CD4-positive, alpha-beta T cell treated with Interleukin-6 at 100 ng/mL for 8 hours (primary cell): ENCODE measurements around the gene FDXR.
A peak's percentile ranks its signal among the peaks of the same experiment; 100 is the strongest.

ENCODE experiments used
- DNase-seq: peaks from one replicate; pipeline ENCODE4 v3.0.0-alpha.2; 2020; ENCODE audit warnings: mixed read lengths, low spot score

Gene FDXR

DNA sequence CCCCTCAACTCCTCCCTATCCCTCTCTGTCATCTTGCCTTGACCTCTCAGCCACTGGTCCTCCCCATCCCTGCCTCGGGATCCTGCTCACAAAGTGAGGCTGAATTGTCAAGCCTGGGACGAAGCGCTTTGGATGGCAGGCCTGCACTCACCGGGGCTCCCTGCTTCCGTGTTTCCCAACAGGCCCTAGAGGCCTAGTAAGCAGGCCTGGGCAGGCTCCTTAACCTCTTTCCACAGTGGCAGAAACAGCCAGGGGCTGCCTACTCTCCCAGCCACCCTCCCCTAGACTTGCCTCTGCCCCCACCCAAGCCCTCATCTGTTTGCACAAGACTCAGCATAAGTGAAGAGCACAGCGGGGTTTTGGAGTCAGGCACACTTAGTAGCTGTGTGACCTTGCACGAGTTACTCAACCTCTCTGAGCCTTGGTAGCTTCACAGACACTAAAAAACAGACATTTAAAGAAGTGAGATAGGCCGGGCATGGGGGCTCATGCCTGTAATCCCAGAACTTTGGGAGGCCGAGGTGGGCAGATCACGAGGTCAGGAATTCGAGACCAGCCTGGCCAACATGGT, 25.7 kb upstream of the FDXR start:
- no peak for DNase-seq

DNA sequence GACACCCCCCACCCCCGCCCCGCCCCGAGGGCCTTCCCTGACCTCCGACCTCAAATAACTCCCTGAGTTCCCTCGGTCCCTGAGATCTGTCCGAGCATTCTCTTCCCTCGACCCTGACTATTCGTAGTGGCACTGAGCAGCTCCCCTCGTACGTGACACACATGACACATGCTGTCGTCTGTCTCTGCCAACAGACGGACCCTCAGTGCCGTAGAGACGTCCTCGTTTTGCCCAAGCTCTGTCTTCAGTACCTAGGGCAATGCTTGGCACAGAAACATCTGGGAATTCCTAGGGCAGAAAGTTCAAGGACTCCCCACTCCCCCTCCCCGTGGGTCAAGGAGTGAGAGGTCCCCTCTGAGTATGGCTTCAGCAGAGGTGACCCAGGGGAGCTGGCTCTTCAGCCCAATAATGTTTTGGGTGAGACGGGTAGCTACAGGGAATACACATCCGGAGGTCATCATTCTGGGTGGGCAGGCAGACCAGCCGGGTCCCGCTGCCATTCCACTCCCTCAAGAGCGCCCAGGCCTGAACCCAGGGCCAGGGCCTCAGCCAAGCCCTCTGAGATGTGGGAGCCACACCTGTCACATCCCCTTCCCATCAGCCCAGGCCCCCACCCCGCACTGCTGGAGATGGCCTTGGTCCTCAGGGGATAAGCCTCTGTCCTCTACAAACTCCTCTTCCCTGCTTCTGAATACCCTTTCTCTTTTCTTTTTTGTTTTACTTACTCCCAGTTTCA, 21.3 kb upstream of the FDXR start:
- no peak for DNase-seq

DNA sequence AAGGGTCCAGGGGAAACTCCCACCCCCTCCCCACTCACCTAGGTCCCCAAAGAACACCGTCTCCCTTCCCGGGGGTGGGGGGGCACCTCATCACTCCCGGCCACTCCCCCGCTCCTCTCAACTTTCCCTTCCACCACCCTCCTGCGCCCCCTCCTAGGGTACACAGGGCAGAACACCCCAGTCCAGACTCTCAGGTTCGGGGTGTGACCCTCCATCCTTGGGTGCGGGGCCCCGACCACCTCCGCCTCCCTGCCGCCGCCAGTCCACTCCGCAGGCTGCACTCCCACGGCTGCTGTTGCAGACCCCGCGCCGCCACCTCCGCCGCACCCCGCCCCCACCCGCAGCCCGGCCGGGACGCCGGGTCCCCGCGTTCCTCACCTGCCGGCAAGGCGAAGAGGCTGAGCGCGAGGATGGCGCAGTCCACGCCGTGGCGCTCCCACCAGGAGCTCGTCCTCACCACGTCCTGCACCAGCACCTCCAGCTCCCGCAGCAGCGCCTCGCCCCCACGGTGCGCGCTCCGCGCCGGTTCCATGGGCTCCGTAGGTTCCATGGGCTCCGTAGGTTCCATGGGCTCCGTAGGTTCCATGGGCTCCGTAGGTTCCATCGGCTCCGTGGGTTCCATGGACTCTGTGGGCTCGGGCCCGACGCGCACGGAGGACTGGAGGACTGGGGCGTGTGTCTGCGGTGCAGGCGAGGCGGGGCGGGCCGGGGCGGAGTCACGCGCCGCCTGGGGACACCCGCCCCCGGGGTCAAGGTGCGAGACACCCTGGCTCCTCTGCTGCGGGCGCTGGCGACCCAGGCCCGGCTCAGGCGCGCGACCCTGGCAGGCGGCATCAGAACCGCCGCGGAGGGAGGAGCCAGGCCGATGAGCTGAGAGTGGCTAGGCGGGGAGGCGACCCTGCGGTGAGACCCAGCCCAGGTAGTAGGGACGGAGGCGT, 20.4 kb upstream of the FDXR start, which contains the start of gene FADS6:
Gene FADS6 (minus strand): TSS at position 660 of the 938 bp plus-strand sequence. CDS start 38 bp downstream, at position 622.
- no peak for DNase-seq

DNA sequence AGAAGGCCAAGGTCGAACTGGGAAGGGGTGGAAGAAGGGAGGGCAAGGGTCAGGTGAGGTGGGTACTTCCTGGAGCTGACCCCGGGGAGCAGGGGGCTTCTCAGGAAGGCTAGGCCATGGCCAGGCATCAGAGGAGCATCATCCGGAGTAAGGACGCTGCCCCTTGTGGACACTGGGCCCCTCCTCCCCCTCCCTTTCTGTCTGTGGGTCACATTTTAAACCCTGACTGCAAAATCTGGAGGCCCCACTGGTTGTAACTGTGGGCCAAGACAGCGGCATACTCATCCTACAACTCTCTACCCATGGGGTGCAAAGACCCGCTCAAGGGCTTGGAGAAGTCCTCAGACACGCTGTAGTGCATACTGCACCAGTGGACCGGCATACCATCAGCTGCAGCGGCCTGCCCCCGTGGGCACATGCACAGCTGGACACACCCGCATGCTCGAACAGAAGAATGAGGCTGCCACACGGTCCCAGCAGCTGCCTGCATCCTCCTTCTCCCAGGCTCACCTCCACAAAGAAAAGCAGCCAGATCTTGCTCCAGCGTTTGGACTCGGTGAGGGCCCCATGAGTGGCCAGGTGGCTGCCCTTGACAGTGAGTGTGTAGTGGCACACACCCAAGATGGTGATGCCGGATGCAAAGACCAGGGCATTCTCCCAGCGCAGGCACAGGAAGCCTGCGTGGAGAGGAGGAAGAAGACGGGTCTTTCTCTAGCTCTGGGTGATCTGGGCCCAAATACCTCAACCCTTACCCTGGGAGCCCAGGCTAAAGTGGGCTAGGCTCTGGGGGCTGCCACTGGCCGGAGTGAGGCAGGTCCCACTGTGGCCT, 19.4 kb upstream of the FDXR start:
- no peak for DNase-seq

DNA sequence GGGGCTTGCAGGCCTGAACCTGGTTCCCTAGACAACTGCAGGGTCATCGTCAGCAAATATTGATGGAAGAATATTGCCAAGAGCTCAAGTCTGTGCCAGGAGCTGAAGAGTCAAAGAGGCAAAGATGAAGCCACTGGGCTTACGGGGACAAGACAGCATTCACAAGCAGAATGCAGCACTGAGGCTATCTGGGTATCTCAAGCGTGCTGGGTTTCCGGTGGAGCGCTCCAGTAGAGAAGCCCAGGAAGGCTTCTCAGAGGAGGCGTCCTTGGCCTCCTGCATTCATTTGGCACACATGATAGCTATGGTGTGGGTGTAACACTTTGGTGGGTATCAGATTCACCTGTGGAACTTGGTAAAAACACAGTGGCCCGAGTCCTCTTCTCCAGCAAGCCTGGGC, 17.8 kb upstream of the FDXR start:
- no peak for DNase-seq

DNA sequence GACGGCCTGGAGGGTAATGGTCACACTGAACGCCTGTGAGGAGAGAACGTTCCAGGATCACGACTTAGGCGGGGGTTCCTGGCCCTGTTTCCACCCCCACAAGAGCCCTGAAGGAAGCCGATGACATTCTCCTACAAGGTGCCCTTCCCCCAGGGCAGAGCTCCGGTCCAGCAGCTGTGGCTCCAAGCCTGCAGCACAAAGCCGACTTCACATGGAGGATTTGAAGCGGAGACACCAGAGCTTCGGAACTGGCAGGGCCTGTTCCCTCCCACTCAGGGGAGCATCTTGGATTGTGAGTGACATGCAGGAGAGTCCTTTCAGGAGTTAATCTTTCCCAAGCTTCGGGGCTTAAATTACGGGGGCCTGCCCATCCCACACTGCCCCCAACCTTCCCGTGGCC, 15.7 kb upstream of the FDXR start:
- no peak for DNase-seq

DNA sequence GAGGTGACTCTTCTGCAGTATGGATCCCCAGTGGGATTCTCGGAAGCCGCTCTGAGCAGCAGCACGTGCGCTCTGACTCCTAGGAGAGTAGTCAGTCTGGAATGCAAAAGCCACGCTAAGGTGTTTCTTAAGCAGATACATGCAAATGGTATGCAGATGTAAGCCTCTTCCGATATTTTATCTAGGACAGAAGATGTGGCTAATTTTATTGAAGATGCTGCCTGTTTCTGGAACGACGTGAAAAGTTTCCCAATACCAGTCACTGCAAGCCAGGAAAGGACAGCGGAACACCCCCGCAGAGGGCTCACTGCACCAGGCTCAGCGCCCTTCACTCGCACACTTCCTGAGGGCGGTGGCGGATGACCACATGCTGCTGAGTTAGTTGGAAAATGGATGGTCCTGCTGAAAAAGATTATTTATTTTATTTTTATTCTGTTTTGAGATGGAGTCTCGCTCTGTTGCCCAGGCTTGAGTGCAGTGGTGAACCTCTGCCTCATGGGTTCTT, 10.5 kb upstream of the FDXR start:
- no peak for DNase-seq

DNA sequence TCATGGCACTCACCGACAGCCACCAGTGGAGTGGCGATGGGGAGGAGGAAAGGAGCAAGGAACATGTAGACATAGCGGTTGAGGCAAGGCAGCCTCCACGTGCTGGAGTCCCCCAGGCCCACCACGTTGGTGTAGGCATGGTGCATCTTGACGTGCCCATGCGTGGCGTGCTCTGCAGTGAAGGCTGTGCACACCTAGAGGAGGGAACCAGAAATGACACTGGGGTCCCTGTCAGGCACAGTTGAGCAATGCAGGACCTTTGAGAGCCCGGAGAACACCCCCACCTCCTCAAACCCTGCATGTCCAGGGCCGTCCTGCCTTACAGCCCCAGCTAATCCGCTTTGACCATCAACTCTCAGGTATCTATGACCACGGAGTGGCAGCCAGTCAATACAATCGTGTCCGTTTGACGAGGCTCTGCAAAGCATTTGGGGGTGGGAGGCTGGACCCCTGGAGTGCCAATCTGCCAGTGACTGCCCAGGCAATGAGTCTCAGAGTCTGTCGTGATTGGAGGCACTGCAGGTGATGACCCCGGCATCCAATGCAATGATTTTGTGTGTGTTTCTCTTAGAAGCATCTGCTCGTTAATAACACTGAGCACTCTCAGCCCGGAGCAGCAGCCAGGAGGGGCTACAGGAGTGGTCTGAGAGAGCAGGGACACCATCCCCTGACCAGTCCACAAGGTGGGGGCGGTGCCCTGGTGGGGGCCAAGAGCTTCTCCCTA, 9.9 kb upstream of the FDXR start:
- no peak for DNase-seq

DNA sequence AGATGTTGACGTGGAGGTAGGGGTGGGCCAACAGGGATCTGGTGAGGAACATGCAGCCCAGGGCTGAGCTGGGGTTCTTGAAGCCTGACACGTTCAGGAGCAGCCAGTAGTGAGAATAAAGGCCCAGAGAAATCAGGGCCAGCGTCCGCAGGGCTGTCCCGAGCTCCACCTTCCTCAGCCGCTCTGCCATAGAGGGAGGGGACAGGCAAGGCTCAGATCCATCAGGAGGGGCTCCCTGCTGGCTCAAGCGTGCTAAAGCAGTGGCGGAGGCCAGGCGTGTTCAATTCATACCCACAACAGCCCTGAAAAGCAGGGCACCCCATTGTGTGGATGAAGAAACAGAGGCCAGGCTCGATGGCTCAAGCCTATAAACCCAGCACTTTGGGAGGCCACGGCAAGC, 8.3 kb upstream of the FDXR start:
- no peak for DNase-seq

DNA sequence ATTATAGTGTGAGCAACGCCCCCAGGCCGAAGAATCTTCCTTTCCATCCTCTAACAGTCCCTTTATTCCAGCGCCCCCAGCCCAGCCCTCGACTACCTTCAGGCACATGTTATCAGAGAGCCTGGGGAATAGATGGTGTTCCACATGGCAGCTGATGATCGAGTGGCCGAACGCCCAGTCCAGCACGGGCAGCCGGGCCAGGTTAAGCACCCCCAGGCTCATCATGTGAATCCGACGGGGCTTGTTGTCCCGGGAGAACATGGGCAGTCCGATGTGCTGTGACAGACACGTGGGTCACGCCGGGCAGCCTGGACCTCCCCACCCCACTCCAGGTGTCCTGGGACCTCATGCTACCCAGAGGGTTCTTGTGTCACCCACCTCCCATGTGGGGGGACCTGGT, 6.5 kb upstream of the FDXR start:
- no peak for DNase-seq

DNA sequence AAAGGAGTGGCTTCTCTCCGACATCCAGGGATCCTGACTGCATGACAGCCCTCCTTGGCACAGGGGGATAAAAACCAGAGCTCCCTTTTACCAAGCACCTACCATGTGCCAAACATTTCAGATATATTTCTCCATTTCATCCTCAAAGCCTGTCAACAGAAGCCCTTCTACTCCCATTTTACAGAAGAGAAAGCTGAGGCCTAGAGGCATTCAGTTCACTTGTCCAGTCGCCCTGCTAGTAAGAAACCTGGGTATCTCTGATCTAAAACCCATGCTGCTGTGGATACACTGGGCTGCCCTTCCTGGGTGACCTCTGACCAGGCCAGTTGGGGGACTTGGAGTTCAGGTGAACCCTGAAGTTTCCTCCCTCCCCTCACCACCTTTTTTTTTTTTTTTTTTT, 5.9 kb upstream of the FDXR start:
- DNase-seq: no peak

DNA sequence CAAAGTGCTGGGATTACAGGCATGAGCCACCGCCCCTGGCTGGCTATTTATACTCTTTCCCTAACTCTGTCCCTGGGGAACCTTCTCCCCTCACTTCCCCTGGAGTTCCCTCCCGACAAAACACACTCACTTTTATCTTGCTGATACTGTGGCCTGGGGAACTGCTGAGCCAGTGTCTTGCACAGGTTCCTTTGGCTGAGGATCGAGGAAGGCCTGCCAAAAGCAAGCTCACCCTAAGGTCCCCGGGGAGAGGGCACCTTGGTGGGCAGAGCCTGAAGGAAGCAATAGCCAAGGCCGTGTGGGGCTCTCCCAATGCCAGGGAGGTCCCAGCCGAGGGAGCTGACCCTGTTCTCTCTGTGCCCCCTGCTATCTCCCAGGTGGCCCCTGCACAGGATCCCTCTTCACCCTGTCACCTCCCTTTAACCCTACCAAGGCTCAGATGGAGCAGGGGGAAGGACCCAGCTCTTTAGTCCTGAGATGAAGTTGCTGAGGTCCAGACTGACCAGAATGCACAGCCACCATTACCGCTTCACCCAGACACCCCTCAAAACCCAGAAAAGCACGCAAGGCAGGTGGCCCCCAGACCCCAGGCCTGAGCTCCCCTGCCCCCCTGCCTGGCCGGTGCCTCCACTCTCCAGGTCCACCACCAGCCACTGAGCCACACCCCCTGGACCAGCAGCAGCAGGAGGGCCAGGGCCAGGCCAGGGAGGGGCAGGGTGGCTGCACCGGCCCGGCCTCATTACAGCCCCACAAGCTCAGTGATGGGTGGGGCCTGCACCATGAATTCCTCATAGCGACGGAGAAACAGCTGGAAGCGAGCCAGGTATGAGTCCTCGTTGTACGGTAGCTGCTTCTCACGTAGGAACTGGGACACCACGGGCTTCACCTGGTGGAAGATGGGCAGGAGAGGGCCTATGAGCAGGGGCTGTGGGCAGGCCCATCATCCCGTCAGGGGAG, 5.1 kb upstream of the FDXR start:
- DNase-seq: no peak

DNA sequence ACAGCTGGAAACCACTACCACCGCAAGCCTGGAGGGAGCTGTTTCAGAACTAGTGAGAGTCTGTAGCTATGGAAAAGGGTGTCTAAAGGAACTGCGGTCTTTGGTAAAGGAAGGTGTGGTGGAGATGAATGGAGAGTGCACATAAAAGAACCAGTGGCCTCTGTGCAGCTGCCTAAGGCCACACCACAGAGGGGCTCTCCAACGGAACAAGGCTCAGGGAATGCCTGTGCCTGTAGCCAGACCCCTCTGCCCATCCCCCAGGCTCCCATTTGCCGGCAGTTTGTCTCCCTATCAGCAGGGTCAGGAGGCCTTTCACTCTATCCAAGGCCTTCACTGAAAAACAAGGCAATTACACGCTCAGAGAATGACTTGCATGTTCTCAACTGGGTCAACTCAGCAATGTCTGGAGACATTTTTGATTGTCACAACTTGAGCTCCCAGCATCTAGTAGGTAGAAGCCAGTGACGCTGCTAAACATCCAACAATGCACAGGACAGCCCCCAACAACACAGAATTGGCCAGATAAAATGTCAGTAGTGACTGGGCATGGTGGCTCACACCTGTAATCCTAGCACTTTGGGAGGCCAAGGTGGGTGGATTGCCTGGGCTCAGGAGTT, 3.3 kb upstream of the FDXR start:
- DNase-seq: no peak

DNA sequence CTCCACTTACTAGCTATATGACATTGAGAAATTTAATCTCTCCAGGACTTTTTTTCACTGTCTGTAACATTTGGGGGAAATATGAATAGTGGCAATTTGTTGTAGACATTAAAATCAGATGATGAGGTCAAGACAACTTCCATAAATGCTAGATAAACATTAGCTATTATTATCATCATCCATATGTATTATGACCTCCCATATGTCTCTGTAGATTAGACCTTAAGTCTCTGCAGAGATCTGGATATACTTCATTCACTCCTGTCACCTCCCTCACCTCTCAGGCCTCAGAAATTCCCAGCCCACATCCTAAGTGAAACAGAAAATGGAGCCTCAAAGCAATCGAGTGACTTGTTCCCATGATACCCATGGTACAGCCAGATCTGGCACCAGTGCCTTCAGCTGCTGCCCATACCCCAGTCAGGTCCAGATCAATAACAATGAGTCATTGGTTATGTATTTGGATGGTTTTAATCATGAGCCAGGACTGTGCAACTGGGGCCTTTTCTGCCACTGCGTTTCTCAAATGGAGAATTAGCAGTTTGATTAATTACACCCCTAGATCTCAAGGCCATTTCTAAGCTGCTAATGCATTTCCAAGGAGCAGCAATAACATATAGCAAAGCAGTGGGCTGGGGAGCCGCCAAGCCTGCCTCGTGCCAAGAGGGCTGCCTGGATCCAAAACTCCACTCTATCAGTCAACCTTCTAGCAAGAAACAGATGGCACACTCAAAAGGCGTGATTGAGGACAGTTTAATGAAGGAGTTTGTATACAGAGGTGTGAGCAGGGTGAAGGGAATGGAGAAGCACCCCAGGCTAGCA, 2.6 kb upstream of the FDXR start:
- DNase-seq: no peak

DNA sequence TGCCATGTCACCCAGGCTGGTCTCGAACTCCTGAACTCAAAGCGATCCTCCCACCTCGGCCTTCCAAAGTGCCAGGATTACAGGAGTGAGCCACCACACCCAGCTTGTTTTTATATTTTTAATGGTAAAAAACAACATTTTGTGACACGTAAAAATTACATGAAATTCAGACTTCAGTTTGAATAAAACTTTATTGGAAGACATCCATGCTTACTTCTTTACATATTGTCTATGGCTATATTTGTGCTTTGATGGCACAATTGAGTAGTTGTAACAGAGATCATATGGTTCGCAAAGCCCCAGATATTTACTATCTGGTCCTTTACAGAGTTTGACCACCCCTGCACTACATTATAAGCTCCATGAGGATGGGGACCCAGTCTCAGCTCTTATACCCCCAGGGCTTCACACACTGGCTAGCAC, 1.8 kb upstream of the FDXR start:
- DNase-seq: no peak

DNA sequence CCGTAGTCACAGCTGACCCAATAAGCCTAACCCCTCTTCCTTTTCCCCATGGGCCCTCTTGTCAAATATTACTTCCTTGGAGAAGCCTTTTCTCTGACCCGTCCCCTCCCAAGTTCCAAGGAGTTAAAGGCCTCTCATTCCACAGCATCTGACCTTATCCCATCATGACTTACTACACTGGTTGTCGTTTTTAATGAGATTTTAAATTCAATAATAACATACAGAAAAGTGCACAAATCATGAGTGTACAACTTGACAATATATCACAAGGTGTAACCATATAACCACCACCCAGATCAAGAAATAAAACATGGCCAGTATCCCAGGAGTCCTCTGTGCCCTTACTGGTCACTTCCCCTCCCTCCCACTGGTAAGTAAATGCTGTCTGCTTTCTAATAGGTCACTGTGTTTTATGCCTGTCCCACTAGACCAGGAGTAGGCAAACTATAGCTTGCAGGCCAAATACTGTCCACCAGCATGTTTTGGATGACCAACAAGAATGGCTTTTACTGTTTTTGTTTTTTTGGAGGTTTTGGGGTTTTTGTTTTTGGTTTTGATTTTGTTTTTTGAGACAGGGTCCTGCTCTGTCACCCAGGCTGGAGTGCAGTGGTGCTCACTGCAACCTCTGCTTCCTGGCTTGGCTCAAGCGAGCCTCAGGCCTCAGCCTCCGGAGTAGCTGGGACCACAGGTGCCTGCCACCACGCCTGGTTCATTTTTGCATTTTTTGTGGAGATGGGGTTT, 1.2 kb upstream of the FDXR start:
- no peak for DNase-seq

DNA sequence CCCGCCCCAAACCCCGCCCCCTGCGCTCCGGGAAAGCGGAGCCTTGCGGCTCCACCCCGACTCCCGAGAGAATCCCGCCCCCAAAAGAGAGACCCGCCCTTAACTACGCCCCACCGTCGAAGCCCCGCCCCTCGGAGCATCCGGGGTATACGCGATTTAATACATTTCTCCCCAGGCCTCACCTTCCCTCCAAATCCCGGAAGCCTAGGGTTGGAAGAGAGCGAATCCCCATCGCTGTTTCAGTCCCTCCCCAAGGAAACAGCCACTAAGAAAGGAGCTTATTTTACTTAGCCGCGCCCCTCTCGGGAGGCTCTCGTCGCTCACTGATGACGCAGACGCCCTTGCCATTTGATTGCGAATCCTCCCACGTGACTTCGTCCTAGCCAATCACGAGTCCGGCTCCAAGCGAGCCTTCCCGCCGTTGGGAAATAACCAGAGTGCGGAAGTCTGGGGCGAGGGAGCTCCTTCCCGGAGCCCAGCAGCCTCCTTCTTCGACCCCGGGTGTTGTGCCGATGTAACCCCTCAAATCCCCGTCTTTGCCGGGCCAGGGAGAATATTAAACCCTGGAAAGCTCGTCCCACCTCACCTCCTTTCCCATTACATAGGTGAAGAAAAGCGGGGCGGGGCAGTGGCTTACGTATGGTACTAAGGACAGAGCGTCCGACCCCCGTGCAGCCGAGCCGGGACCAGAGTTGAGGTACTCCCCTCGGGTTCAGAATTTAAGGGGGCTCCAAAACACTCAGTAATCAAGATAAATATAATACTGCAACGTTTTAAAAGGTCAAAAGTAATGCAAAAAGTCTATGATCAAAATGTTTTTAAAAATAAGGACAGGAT, 461 bp upstream of the FDXR start:
- DNase-seq: peak; percentile 99
